Epithelial cell of esophagus (primary cell): ENCODE results near the gene BANF1.
A peak's percentile ranks its signal among the peaks of the same experiment; 100 is the strongest.

Experiments used
- DNase-seq: peaks from one replicate; pipeline ENCODE4 v3.0.0; 2010; ENCODE audit warnings: low read depth
- H3K4me3 ChIP-seq: 2 replicates; pipeline ENCODE4 v1.5.1; 2011; ENCODE audit warnings: mild to moderate bottlenecking, low read length, control low read depth
- CTCF ChIP-seq: IDR thresholded peaks from 2 replicates; pipeline ENCODE4 v1.5.1; 2011; ENCODE audit warnings: low read depth, mild to moderate bottlenecking, low read length, control low read depth, inconsistent platforms; ENCODE audit not compliant: insufficient read depth; ENCODE audit errors: missing control alignments

Gene BANF1

GRCh38 chr11:65972116-65972515, 30.2 kb upstream of the BANF1 start:
- H3K4me3 ChIP-seq, result no peak overlapping the region
- DNase-seq, result no peak
- TF ChIP-seq CTCF, result no peak

GRCh38 chr11:65973439-65974110, 28.7 kb upstream of the BANF1 start:
- no peak for TF ChIP-seq CTCF
- DNase-seq, result peak; percentile 98
- H3K4me3 ChIP-seq, result no peak overlapping the region

- no peak for TF ChIP-seq CTCF
- no peak overlapping the region for H3K4me3 ChIP-seq
- DNase-seq, result no peak
Measured at GRCh38 chr11:65975771-65976170, 26.5 kb upstream of the BANF1 start.

- DNase-seq, result no peak
- H3K4me3 ChIP-seq, result no peak overlapping the region
- TF ChIP-seq CTCF, result no peak
Measured at GRCh38 chr11:65976216-65977176, 25.8 kb upstream of the BANF1 start.

- H3K4me3 ChIP-seq, result no peak overlapping the region
- no peak for TF ChIP-seq CTCF
- no peak for DNase-seq
Measured at GRCh38 chr11:65977621-65978390, 24.5 kb upstream of the BANF1 start.

GRCh38 chr11:65978391-65979238, 23.7 kb upstream of the BANF1 start:
- DNase-seq, result no peak
- no peak overlapping the region for H3K4me3 ChIP-seq
- no peak for TF ChIP-seq CTCF
